AG09309 (cell line): ENCODE measurements around the gene ZNF18.
"Not testable (repeated sequence)": the region's sequence is repeated elsewhere in the genome, so short reads cannot be mapped to it uniquely, and the experiment has no call there.

Source experiments
- DNase-seq: peaks from one replicate; pipeline ENCODE4 v3.0.0-alpha.2; 2010; ENCODE audit warnings: low read depth
- H3K4me3 ChIP-seq: 2 replicates; pipeline ENCODE4 v1.5.1; 2011; ENCODE audit warnings: mild to moderate bottlenecking, low read depth, low read length, moderate library complexity; ENCODE audit not compliant: control insufficient read depth
- TF ChIP-seq, protein P1 (sequence below): IDR thresholded peaks from 2 replicates; pipeline ENCODE4 v1.5.1; 2011; ENCODE audit warnings: mild to moderate bottlenecking, low read depth, low read length, inconsistent platforms; ENCODE audit not compliant: insufficient read depth, control insufficient read depth; ENCODE audit errors: missing control alignments

ZNF18 gene

DNA sequence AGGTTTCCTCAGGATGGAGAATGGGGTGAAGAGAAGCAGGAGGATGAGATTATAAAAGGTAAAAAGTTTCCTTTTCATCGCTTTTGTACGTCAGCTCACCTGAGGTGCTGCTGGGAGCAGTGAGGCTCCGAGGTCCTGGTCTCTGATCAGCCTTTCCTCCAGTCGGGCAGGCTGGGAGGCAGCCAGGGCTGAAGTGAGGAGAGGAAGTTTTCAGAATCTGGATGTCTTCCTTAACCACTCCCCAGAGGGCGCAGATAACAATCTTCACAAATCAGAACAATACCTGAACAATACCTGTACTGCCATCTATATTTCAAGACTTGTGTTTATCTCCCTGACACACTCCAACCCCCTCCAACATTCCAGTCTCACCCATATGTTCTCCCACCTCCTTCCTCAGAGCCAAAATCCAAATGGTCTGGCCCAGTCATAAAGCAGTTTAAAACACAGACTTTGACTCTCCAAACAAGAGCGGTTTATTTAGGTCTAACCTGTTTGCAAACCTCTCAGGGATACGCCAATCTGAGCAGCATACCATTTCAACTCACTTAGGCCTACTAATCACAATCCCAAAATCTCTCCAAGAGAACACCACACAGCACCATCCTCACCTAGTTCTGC lies 6.8 kb downstream of the ZNF18 start:
- no peak for DNase-seq
- no peak overlapping the region for H3K4me3 ChIP-seq
- TF ChIP-seq, protein P1, sequence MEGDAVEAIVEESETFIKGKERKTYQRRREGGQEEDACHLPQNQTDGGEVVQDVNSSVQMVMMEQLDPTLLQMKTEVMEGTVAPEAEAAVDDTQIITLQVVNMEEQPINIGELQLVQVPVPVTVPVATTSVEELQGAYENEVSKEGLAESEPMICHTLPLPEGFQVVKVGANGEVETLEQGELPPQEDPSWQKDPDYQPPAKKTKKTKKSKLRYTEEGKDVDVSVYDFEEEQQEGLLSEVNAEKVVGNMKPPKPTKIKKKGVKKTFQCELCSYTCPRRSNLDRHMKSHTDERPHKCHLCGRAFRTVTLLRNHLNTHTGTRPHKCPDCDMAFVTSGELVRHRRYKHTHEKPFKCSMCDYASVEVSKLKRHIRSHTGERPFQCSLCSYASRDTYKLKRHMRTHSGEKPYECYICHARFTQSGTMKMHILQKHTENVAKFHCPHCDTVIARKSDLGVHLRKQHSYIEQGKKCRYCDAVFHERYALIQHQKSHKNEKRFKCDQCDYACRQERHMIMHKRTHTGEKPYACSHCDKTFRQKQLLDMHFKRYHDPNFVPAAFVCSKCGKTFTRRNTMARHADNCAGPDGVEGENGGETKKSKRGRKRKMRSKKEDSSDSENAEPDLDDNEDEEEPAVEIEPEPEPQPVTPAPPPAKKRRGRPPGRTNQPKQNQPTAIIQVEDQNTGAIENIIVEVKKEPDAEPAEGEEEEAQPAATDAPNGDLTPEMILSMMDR: no peak

DNA sequence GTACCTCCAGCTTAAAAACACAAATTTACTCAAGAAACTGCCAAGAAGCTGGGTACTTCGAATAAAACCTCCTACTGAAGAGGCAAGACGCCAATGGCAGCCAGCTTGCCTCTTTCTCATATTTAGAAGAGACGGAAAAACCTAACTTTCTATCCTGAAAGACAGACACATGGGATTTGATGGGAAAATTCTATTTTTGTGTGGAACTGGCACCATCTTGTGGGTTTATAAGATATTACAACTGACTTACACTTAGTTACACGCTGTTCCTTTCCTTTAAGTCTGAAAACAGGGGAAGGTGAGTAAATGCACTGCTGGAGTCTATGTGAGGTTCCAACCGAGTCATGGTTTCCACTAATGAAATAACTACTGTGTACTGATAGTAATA lies 10.3 kb downstream of the ZNF18 start:
- no peak for DNase-seq
- no peak overlapping the region for H3K4me3 ChIP-seq
- TF ChIP-seq, protein P1: peak; percentile 47

DNA sequence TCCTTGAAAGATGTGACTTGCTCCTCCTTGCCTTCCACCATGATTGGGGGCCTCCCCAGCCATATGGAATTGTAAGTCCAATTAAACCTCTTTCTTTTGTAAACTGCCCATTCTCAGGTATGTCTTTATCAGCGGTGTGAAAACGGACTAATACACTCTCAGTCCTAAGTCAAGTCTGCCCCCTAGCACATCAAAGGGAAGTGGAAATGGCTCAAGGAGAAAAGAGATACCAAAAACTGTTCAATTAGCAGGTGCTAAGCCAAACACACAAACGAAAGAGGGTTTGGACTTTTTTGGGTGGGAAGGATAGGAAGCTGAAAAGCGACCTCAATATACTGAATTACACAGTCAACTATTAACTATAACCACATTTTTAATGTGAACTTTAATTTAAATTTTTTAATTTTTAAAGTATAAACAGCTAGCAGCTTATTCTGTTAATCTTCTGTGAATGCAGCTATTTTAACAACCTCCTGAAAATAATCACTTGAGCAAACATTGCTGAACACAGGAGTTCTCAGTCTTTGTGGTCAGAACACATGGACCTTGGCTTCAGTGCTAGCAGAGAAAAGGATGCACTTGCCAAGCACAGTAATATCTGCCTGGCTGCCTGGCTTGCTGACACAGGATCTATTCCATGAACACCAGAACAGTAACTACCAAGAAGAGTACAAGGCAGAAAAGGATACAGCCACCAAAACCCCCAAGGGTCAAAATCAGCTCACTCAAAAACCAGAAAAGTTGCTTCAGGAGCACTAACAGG lies 10.9 kb downstream of the ZNF18 start:
- no peak overlapping the region for H3K4me3 ChIP-seq
- no peak for DNase-seq
- TF ChIP-seq, protein P1: no peak

DNA sequence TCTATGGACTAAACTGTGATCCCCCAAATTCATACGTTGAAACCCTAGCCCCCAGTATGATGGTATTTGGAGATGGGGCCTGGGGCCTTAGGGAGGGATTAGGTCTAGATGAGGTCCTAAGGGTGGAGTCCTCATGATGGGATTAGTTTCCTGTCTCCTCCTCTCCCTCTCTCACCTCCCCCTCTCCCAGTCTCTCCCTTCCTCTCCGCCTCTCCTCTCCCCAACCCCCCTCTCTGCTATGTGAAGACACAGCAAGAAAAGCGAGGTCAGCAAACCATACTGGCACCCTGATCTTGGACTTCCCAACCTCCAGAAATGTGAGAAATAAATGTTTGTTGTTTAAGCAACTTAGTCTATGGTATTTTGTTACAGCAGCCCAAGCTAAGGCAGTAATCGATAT lies 15.4 kb downstream of the ZNF18 start:
- TF ChIP-seq, protein P1: no peak
- H3K4me3 ChIP-seq: no peak overlapping the region
- no peak for DNase-seq

DNA sequence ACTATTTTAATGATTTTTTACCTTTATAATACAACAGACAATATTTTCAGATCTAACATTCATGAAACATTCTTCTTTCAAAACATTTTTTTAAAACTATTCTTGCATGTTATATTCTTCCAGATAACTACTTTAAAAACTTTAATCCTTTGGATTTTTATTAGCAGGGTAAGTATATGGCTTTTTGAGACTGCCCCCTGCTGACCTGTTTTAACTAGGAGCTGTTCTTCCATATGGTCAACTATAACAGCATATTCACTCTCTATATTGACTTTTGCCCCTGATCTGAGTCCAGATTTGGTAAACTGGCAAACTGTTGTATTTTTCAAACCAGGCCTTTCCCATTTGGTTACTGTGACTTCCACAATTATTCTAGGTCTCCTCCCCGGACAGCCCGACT lies 16.5 kb downstream of the ZNF18 start:
- H3K4me3 ChIP-seq: no peak overlapping the region
- TF ChIP-seq, protein P1: peak; percentile 24
- DNase-seq: no peak

DNA sequence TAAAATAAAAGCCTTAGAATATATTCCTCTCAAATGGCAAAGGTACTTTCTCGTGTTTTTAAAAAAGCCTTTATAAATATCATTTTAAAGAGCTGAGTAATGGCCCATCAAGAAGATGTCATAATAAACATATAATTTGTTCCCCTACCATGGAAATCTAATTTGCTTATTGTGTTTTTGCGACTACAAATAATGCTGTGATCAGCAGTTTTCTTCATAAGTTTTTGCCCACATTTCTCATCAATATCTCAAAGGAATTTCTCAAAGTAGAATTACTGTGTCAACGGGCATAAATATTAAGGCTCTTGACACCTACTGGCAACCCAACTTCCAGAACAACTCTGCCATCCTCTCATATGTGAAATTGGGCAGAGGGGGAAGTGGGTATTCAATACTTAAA lies 17.5 kb downstream of the ZNF18 start:
- TF ChIP-seq, protein P1: no peak
- no peak for DNase-seq
- no peak overlapping the region for H3K4me3 ChIP-seq

DNA sequence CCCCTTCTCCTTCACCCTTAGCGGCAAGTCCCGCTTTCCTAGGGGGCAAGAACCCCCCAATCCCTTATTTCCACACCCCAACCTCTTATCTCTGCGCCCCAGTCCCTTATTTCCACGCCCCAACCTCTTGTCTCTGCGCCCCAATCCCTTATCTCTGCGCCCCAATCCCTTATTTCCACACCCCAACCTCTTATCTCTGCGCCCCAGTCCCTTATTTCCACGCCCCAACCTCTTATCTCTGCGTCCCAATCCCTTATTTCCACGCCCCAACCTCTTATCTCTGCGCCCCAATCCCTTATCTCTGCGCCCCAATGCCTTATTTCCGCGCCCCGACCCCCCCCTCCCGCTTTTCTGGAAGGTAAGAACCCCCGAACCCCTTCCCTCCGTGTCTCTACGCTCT lies 24.5 kb downstream of the ZNF18 start:
- not testable (repeated sequence) for DNase-seq, H3K4me3 ChIP-seq
